A673 (cell line): ENCODE data around the gene ULK4. TPM values are rescaled to one million over a fixed set of nuclear protein-coding genes. Genes with fewer than 3 reads are reported as not detected.
"Not testable (repeated sequence)": the region's sequence is repeated elsewhere in the genome, so short reads cannot be mapped to it uniquely, and the experiment has no call there.

Experiments used
- BruUV-seq: library from RNA; stranded (reverse); fragments of 400-500 nt; replicated peaks from 2 replicates; lab custom pipeline; 2021; lab: Mats Ljungman, UMichigan
- CTCF ChIA-PET: fragments of 300-600 bp; sonication (Branson Sonifier 250); formaldehyde crosslinking; loops from one replicate; lab custom pipeline; 2022; ENCODE audit warnings: antibody characterized with exemption; lab: Charles Lee
- POLR2A ChIA-PET: fragments of 300-600 bp; sonication (Branson Sonifier 250); formaldehyde crosslinking; loops from one replicate; lab custom pipeline; 2022; ENCODE audit warnings: antibody characterized with exemption; ENCODE audit not compliant: low non-redundant PET; lab: Charles Lee
- DNase-seq: peaks from one replicate; pipeline ENCODE4 v3.0.0-alpha.2; 2015; ENCODE audit warnings: low spot score
- H3K27ac ChIP-seq: fragments of 200-600 bp; sonication (generic); 2 replicates; pipeline ENCODE4 v1.5.1; 2016; ENCODE audit warnings: mixed run types, low read depth, mild to moderate bottlenecking, mixed read lengths, antibody characterized with exemption, low read length; ENCODE audit not compliant: poor library complexity, severe bottlenecking
- H3K27me3 ChIP-seq: fragments of 200-600 bp; sonication (generic); replicated peaks from 2 replicates; pipeline ENCODE4 v1.6.1; 2017; ENCODE audit warnings: mixed run types, low read depth, mild to moderate bottlenecking, mixed read lengths, antibody characterized with exemption, low read length; ENCODE audit not compliant: insufficient read depth, poor library complexity
- H3K36me3 ChIP-seq: fragments of 200-600 bp; sonication (generic); 2 replicates; pipeline ENCODE4 v1.6.1; 2016; ENCODE audit warnings: mixed run types, mild to moderate bottlenecking, mixed read lengths, antibody characterized with exemption, low read length; ENCODE audit not compliant: insufficient read depth, poor library complexity, severe bottlenecking
- H3K4me1 ChIP-seq: fragments of 200-600 bp; sonication (generic); 2 replicates; pipeline ENCODE4 v1.6.1; 2017; ENCODE audit warnings: mixed run types, mild to moderate bottlenecking, mixed read lengths, antibody characterized with exemption, low read length; ENCODE audit not compliant: insufficient read depth, poor library complexity, severe bottlenecking
- H3K4me3 ChIP-seq: fragments of 200-600 bp; sonication (generic); 2 replicates; pipeline ENCODE4 v1.5.1; 2016; ENCODE audit warnings: low read depth, mixed run types, mild to moderate bottlenecking, mixed read lengths, low read length; ENCODE audit not compliant: poor library complexity, severe bottlenecking
- H3K9me3 ChIP-seq: fragments of 200-600 bp; sonication (generic); 2 replicates; pipeline ENCODE4 v1.6.1; 2016; ENCODE audit warnings: mixed run types, low read depth, mild to moderate bottlenecking, mixed read lengths, antibody characterized with exemption, low read length; ENCODE audit not compliant: poor library complexity, severe bottlenecking
- EZH2 ChIP-seq: fragments of 200-600 bp; sonication (generic); IDR thresholded peaks from 2 replicates; pipeline ENCODE4 v1.6.1; 2017; ENCODE audit warnings: borderline replicate concordance, low read depth, mild to moderate bottlenecking, mixed read lengths, antibody characterized with exemption, low read length; ENCODE audit not compliant: poor library complexity, severe bottlenecking
- intact Hi-C: fragments of 100-400 bp; cut with micrococcal nuclease; formaldehyde crosslinking; loops from one replicate; pipeline ENCODE4 v1.10.0; 2022; ENCODE audit not compliant: unreplicated experiment
- total RNA-seq: library from RNA; stranded (reverse); gene quantifications from 2 replicates; pipeline ENCODE4 v1.2.3, GENCODE V29; 2021
- TF ChIP-seq, protein P1 (sequence below): fragments of 300-800, 200-600 bp; sonication (generic); conservative IDR thresholded peaks from 2 replicates; pipeline ENCODE4 v1.5.1; 2017; ENCODE audit warnings: low read depth, mild to moderate bottlenecking, antibody characterized with exemption, low read length, moderate library complexity, mixed read lengths

The ULK4 gene
- total RNA-seq, 1 experiment from 2014 or later = 7.4 TPM

DNA sequence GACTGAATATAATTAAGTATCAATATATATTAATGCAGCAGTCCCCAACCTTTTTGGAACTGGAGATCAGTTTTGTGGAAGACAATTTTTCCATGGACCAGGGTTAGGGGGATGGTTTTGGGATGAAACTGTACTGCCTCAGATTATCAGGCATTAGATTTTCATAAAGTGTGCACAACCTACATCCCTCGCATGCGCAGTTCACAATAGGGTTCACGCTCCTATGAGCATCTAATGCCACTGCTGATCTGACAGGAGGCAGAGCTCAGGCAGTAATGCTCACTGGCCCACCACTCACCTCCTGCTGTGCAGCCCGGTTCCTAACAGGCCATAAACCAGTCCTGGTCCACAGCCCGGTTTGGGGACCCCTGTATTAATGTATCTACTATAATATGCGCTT lies 95.6 kb downstream of the ULK4 start:
- BruUV-seq = no TSS peak
- Histone ChIP-seq H3K27me3 (no peaks in the 10 kb centered on the region), H3K36me3 (no peaks in the 10 kb centered on the region), H3K4me1 (no peaks in the 10 kb centered on the region), H3K9me3 (no peaks in the 10 kb centered on the region), H3K4me3 (no peak overlapping the region), H3K27ac (no peak overlapping the region)
- intact Hi-C loops = no loop called here
- TF ChIP-seq EZH2 = no peak
- TF ChIP-seq, protein P1, sequence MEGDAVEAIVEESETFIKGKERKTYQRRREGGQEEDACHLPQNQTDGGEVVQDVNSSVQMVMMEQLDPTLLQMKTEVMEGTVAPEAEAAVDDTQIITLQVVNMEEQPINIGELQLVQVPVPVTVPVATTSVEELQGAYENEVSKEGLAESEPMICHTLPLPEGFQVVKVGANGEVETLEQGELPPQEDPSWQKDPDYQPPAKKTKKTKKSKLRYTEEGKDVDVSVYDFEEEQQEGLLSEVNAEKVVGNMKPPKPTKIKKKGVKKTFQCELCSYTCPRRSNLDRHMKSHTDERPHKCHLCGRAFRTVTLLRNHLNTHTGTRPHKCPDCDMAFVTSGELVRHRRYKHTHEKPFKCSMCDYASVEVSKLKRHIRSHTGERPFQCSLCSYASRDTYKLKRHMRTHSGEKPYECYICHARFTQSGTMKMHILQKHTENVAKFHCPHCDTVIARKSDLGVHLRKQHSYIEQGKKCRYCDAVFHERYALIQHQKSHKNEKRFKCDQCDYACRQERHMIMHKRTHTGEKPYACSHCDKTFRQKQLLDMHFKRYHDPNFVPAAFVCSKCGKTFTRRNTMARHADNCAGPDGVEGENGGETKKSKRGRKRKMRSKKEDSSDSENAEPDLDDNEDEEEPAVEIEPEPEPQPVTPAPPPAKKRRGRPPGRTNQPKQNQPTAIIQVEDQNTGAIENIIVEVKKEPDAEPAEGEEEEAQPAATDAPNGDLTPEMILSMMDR = no peak
- POLR2A ChIA-PET = no interaction called here
- no peak for DNase-seq
- CTCF ChIA-PET = no interaction called here

DNA sequence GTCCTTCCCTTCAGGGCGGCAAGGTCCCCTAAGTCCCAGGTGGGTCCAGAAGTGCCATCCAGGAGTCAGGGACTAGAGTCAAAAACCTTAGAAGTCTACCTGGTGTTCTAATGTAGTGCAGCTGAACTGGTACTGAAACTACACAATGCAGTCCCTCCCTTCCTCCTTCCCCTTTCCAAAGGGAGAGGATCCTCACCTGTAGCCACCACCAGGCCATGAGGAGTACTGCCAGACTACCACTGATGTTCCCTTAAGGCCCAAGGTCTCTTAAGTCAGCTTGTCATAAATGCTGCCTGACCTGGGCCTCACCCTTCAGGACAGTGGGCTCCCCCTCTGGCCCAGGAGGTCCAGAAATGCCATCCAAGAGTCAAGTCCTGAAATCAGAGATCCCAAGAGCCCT lies 98.9 kb downstream of the ULK4 start:
- DNase-seq = no peak
- Histone ChIP-seq H3K36me3 (no peaks in the 10 kb centered on the region), H3K27ac (no peak overlapping the region), H3K27me3 (no peaks in the 10 kb centered on the region), H3K9me3 (no peaks in the 10 kb centered on the region), H3K4me3 (no peak overlapping the region), H3K4me1 (no peaks in the 10 kb centered on the region)
- intact Hi-C loops = no loop called here
- ChIA-PET POLR2A (no interaction called here), CTCF (no interaction called here)
- BruUV-seq = no TSS peak
- no peak for TF ChIP-seq EZH2
- TF ChIP-seq, protein P1 = no peak

DNA sequence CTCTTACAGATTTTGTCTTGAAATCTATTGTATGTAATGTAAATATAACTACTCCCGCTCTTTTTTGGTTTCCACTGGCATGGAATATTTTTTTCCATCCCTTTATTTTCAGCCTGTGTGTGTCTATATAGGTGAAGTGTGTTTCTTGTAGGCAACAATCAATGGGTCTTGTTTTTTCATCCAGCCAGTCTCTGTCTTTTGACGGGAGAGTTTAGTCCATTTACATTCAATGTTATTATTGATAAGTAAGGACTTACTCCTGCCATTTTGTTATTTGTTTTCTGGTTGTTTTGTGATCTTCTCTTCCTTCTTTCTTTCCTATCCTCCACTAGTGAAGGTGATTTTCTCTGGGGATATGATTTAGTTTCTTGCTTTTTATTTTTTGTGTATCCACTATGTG lies 101.4 kb downstream of the ULK4 start:
- BruUV-seq, H3K4me3 ChIP-seq, H3K27me3 ChIP-seq, H3K4me1 ChIP-seq, H3K9me3 ChIP-seq, DNase-seq, H3K27ac ChIP-seq, CTCF ChIA-PET, intact Hi-C loops, H3K36me3 ChIP-seq, POLR2A ChIA-PET: not testable (repeated sequence)

DNA sequence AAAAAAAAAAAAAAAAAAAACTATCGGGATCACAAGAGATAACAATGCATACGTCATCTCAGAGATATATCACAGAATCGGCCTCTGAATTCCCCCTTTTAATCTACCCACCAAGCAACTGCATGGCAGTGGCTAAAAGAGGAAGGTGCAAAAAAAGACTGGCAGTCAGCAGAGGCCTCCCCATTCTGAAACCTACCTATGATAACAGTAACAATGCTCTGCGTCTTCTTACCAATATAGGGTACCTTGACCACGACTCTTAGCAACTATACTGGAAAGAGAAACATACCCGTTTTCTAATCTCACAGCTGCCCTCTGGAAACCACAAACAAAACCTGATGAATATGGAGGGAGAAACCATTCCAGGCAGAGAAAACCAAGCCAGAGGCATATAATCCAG lies 106.9 kb downstream of the ULK4 start:
- H3K27me3 ChIP-seq = no peaks in the 10 kb centered on the region
- intact Hi-C loops = no loop called here
- BruUV-seq = no TSS peak
- H3K27ac ChIP-seq = no peak overlapping the region
- POLR2A ChIA-PET = no interaction called here
- no peak overlapping the region for H3K4me3 ChIP-seq
- no peaks in the 10 kb centered on the region for H3K36me3 ChIP-seq
- no peaks in the 10 kb centered on the region for H3K4me1 ChIP-seq
- TF ChIP-seq, protein P1 = no peak
- no peak for TF ChIP-seq EZH2
- no peaks in the 10 kb centered on the region for H3K9me3 ChIP-seq
- DNase-seq = no peak
- CTCF ChIA-PET = no interaction called here
